ENCODE data around the gene JUN. TPM values are rescaled to one million over a fixed set of nuclear protein-coding genes. Genes with fewer than 3 reads are reported as not detected.

Gene JUN
- total and polyA plus RNA-seq, 2 donors (not counting 1 experiment from before 2014, with no cell fraction given), result 94.4 to 4,074 TPM

DNA sequence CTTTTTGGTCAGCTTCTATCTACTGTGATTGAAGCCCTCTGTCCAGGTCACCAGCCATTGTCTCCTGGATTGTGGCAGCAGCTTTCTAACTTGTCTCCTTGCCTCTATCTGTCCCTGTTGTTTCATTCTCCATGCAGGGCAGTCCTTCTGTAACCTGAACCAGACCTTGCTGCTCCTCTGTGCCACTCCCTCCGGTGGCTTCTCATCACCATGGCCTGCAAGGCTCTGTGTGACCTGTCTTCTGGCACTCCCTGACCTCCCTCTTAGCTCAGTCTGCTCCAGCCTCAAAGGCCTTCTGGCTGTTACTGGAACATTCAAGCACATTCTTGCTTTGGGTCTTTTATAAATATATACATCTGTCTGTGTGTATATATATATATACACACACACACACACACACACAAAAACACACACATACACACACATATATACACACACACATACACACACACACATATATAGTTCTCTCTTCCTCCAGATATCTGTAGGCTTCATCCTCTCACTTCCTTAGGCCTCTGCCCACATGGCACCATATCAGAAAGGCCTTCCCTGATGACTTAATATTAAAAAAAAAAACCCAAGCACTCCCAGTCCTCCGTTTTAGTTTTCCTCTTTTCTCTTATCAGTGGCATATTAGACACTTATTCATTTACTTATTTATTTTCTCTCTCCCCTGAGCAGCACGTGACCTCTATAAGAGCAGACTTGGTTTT lies 21.2 kb upstream of the JUN start:
- POLR2A ChIA-PET, result interaction anchor here (0.6 to 1.5 kb wide), 4 partner anchors 9 to 22 kb away, joined by 3 to 14 read pairs (median 8); partner anchors contain the start of gene JUN
- peak overlapping the region; percentile 47 for H3K4me2 ChIP-seq (replicated peaks; ENCODE audit: low read depth, low read length, poor library complexity, severe bottlenecking)

DNA sequence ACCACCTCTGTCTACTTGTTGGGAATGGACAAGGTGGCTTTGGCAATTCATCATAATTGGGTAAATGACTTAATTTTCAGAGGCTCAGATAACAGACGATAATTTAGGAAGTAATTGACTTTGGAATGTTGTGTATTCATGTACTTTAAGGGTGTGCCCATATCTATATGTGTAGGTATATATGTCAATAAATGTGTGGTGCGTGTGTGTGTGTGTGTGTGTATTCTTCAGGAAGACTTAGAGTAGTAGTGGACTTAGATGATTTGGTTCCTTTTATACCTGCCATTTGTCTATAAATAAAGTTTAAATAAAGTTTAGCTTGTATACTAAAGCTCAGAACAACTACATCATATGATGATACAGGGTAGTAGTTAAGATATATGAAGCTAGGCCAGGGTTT lies 20.0 kb upstream of the JUN start:
- no peaks in the 10 kb centered on the region for H4K20me1 ChIP-seq (ENCODE audit: control insufficient read depth, insufficient read depth, low read length, poor library complexity, severe bottlenecking)
- Mint-ChIP-seq H3K9me3 (ENCODE audit: insufficient read depth) (no peaks in the 10 kb centered on the region), H3K4me1 (peaks cover 48% of the 10 kb centered on the region), H3K4me3 (no peak overlapping the region), H3K27me3 (no peaks in the 10 kb centered on the region), H3K27ac (peak overlapping the region; percentile 93)
- TF ChIP-seq, protein P1, sequence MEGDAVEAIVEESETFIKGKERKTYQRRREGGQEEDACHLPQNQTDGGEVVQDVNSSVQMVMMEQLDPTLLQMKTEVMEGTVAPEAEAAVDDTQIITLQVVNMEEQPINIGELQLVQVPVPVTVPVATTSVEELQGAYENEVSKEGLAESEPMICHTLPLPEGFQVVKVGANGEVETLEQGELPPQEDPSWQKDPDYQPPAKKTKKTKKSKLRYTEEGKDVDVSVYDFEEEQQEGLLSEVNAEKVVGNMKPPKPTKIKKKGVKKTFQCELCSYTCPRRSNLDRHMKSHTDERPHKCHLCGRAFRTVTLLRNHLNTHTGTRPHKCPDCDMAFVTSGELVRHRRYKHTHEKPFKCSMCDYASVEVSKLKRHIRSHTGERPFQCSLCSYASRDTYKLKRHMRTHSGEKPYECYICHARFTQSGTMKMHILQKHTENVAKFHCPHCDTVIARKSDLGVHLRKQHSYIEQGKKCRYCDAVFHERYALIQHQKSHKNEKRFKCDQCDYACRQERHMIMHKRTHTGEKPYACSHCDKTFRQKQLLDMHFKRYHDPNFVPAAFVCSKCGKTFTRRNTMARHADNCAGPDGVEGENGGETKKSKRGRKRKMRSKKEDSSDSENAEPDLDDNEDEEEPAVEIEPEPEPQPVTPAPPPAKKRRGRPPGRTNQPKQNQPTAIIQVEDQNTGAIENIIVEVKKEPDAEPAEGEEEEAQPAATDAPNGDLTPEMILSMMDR (IDR thresholded peaks at IDR 0.05), result no peak
- no peak for TF ChIP-seq EZH2 (IDR thresholded peaks at IDR 0.05; ENCODE audit: borderline replicate concordance, insufficient read depth, low read depth, low read length, poor library complexity, severe bottlenecking)
- DNase-seq (no peak), ATAC-seq (ENCODE audit: low read depth) (no peak)
- H3K36me3 ChIP-seq (replicated peaks in 1 of 2; ENCODE audit: control extremely low read depth in 1 of 2, control insufficient read depth in 1 of 2, extremely low read depth in 1 of 2, insufficient read depth in 2 of 2, low read length in 1 of 2), result no peaks in the 10 kb centered on the region
- WGBS (ENCODE audit: insufficient coverage), result 100% methylated on average over 1 of the region's 2 CpGs
- H3K9me3 ChIP-seq (ENCODE audit: control extremely low read depth in 1 of 3, control insufficient read depth in 2 of 3, insufficient read depth in 1 of 3, low read length in 2 of 3), result no peaks in the 10 kb centered on the region
- H3K4me2 ChIP-seq (replicated peaks; ENCODE audit: low read depth, low read length, poor library complexity, severe bottlenecking), result no peak overlapping the region
- intact Hi-C loops (cut with micrococcal nuclease), result no loop called here
- H3K27me3 ChIP-seq (replicated peaks in 1 of 4; ENCODE audit: control extremely low read depth in 1 of 4, control insufficient read depth in 3 of 4, insufficient read depth in 4 of 4, low read length in 3 of 4), result no peaks in the 10 kb centered on the region
- H3K79me2 ChIP-seq (ENCODE audit: control insufficient read depth, insufficient read depth, low read length), result peaks cover 13% of the 10 kb centered on the region
- CTCF ChIA-PET, result interaction anchor here (1.0 to 1.3 kb wide), 3 partner anchors 13 to 895 kb away, joined by 3 to 4 read pairs (median 3); no protein-coding TSS in a partner anchor
- H3K4me1 ChIP-seq (ENCODE audit: control insufficient read depth in 2 of 2, insufficient read depth in 2 of 2, low read length in 2 of 2), result peaks cover 39 to 41% of the 10 kb centered on the region in 2 donors
- POLR2A ChIA-PET, result interaction anchor here (1.7 kb wide), 1 partner anchor 18 kb away, joined by 4 read pairs; no protein-coding TSS in a partner anchor
- H3K27ac ChIP-seq (ENCODE audit: low read length in 2 of 2), result peak overlapping the region in 1 of 2 donors; percentile 89
- H3K4me3 ChIP-seq (ENCODE audit: control extremely low read depth in 1 of 5, extremely low read depth in 1 of 5, insufficient read depth in 1 of 5, low read depth in 2 of 5, low read length in 4 of 5), result no peak overlapping the region
- H3K9ac ChIP-seq (ENCODE audit: low read length), result no peak overlapping the region
- H2AFZ ChIP-seq (ENCODE audit: insufficient read depth, low read depth, low read length, poor library complexity, severe bottlenecking), result no peak overlapping the region

More for the DNA sequence above, 21.2 kb upstream of the JUN start:
- Histone ChIP-seq H3K4me3 (ENCODE audit: control extremely low read depth in 1 of 5, extremely low read depth in 1 of 5, insufficient read depth in 1 of 5, low read depth in 2 of 5, low read length in 4 of 5) (no peak overlapping the region), H2AFZ (ENCODE audit: insufficient read depth, low read depth, low read length, poor library complexity, severe bottlenecking) (no peak overlapping the region), H3K9ac (ENCODE audit: low read length) (peak overlapping the region; percentile 28), H3K4me1 (ENCODE audit: control insufficient read depth in 2 of 2, insufficient read depth in 2 of 2, low read length in 2 of 2) (peaks cover 46 to 48% of the 10 kb centered on the region in 2 donors), H4K20me1 (ENCODE audit: control insufficient read depth, insufficient read depth, low read length, poor library complexity, severe bottlenecking) (no peaks in the 10 kb centered on the region), H3K27me3 (replicated peaks in 1 of 4; ENCODE audit: control extremely low read depth in 1 of 4, control insufficient read depth in 3 of 4, insufficient read depth in 4 of 4, low read length in 3 of 4) (no peaks in the 10 kb centered on the region), H3K79me2 (ENCODE audit: control insufficient read depth, insufficient read depth, low read length) (peaks cover 6% of the 10 kb centered on the region), H3K9me3 (ENCODE audit: control extremely low read depth in 1 of 3, control insufficient read depth in 2 of 3, insufficient read depth in 1 of 3, low read length in 2 of 3) (no peaks in the 10 kb centered on the region), H3K27ac (ENCODE audit: low read length in 2 of 2) (peak overlapping the region; percentile 41 to 89), H3K36me3 (replicated peaks in 1 of 2; ENCODE audit: control extremely low read depth in 1 of 2, control insufficient read depth in 1 of 2, extremely low read depth in 1 of 2, insufficient read depth in 2 of 2, low read length in 1 of 2) (no peaks in the 10 kb centered on the region)
- peaks cover 57% of the 10 kb centered on the region for H3K4me1 Mint-ChIP-seq
- ATAC-seq (ENCODE audit: low read depth) (no peak), DNase-seq (no peak)
- H3K27ac Mint-ChIP-seq, result peak overlapping the region; percentile 93
- TF ChIP-seq, protein P1 (IDR thresholded peaks at IDR 0.05), result no peak
- no peak for TF ChIP-seq EZH2 (IDR thresholded peaks at IDR 0.05; ENCODE audit: borderline replicate concordance, insufficient read depth, low read depth, low read length, poor library complexity, severe bottlenecking)
- CTCF ChIA-PET, result interaction anchor here (0.8 to 1.3 kb wide), 2 partner anchors 19 to 208 kb away, joined by 3 to 4 read pairs; no protein-coding TSS in a partner anchor
- H3K4me3 Mint-ChIP-seq, result peak overlapping the region; percentile 40
- H3K27me3 Mint-ChIP-seq, result no peaks in the 10 kb centered on the region
- H3K9me3 Mint-ChIP-seq (ENCODE audit: insufficient read depth), result no peaks in the 10 kb centered on the region
- 88% methylated on average over 1 of the region's 3 CpGs for WGBS (ENCODE audit: insufficient coverage)
- intact Hi-C loops (cut with micrococcal nuclease), result no loop called here
